ENCODE results near the gene CUL7. TPM values are rescaled to one million over a fixed set of nuclear protein-coding genes. Genes with fewer than 3 reads are reported as not detected.
"Not testable (repeated sequence)": the region's sequence is repeated elsewhere in the genome, so short reads cannot be mapped to it uniquely, and the experiment has no call there.

Gene CUL7
- total RNA-seq, 3 donors from 2014 or later: 13.2 to 15.0 (median 13.3) TPM

- no peaks in the 10 kb centered on the region for H3K9me3 Mint-ChIP-seq
- no peak overlapping the region for H3K4me3 Mint-ChIP-seq
- H3K4me1 Mint-ChIP-seq (ENCODE audit: low read depth): no peaks in the 10 kb centered on the region
- peaks cover 16% of the 10 kb centered on the region for H3K36me3 Mint-ChIP-seq (ENCODE audit: insufficient read depth)
- no peaks in the 10 kb centered on the region for H3K27me3 Mint-ChIP-seq (ENCODE audit: low read depth)
- DNase-seq (no peak), ATAC-seq (no peak)
Observed at GRCh38 chr6:43006251-43006650, 47.4 kb downstream of the CUL7 start.

DNA sequence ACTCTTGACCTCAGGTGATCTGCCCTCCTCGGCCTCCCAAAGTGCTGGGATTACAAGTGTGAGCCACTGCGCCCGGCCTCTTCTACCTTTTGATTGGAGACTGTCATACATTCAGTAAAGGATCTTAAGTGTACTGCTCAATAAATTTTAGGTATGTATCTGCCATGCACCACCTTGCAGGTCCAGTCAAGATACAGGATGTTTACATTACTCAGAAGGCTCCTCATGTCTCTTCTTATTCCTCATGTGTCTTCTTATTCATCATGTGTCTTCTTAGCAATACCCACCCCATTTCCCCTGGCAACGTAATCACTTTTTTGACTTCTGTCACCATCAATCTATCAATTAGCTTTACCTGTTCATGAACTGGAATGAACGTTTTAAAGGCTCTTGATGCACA, 47.8 kb downstream of the CUL7 start:
- ATAC-seq (no peak), DNase-seq (no peak)
- no peaks in the 10 kb centered on the region for H3K4me1 Mint-ChIP-seq (ENCODE audit: low read depth)
- H3K4me3 Mint-ChIP-seq: no peak overlapping the region
- peaks cover 14% of the 10 kb centered on the region for H3K36me3 Mint-ChIP-seq (ENCODE audit: insufficient read depth)
- H3K9me3 Mint-ChIP-seq: no peaks in the 10 kb centered on the region
- no peaks in the 10 kb centered on the region for H3K27me3 Mint-ChIP-seq (ENCODE audit: low read depth)

DNA sequence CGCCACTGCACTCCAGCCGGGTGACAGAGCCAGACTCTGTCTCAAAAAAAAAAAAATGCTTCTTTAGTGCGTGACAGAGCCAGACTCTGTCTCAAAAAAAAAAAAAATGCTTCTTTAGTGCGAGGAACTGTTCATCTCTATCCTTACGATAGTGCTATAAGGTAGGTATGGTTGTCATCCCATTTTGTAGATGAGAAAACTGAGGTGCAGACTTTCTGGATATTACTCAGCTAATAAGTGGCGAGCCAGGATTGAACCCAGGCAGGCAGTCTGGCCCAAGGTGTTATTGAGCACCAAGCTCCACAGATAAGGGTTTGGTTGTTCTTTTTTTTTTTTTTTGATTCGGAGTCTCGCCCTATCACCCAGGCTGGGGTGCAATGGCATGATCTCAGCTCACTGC, 51.8 kb downstream of the CUL7 start:
- no peaks in the 10 kb centered on the region for H3K4me1 Mint-ChIP-seq (ENCODE audit: low read depth)
- H3K27me3 Mint-ChIP-seq (ENCODE audit: low read depth): no peaks in the 10 kb centered on the region
- no peaks in the 10 kb centered on the region for H3K9me3 Mint-ChIP-seq
- ATAC-seq (no peak), DNase-seq (no peak)
- H3K4me3 Mint-ChIP-seq: no peak overlapping the region
- H3K36me3 Mint-ChIP-seq (ENCODE audit: insufficient read depth): peaks cover 6% of the 10 kb centered on the region

DNA sequence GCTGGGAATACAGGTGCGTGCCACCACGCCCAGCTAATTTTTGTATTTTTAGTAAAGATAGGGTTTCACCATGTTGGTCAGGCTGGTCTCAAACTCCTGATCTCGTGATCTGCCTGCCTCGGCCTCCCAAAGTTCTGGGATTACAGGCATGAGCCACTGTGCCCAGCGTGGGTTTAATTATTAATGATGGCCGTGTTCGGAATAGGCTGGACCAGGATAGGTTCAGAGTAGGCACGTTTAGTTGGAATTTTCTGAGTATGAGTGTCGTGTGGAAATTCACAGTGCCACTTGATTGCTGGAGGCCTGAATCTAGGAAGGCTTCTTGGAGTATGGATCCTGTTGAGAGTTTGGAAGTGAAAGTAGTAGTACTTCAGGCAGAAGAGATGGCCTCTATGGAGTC, 55.4 kb downstream of the CUL7 start:
- not testable (repeated sequence) for DNase-seq; H3K4me1 Mint-ChIP-seq (ENCODE audit: low read depth); ATAC-seq; H3K27me3 Mint-ChIP-seq (ENCODE audit: low read depth); H3K4me3 Mint-ChIP-seq; H3K36me3 Mint-ChIP-seq (ENCODE audit: insufficient read depth); H3K9me3 Mint-ChIP-seq

DNA sequence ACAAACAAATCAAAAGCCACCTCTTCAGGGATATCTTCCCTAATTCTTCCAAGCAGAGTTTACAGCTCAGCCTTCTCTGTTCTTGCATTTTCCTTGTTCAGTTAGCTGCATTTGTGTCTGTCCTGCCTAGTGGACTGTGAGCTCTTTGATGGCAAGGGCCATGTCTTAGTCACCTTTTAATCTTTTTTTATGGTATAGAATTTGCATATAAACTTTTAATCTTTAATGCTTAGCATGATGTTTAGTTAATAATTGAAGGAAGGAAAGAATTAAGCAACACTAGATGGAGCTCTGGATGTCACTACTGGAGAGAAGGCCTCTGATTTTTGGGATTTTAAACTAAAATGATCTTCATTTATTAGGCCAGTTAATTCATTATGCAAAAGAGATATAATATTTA, 57.1 kb downstream of the CUL7 start:
- Mint-ChIP-seq H3K9me3 (no peaks in the 10 kb centered on the region), H3K4me1 (ENCODE audit: low read depth) (peaks cover 2% of the 10 kb centered on the region), H3K4me3 (no peak overlapping the region), H3K36me3 (ENCODE audit: insufficient read depth) (peaks cover 6% of the 10 kb centered on the region), H3K27me3 (ENCODE audit: low read depth) (no peaks in the 10 kb centered on the region)
- DNase-seq (no peak), ATAC-seq (no peak)

GRCh38 chr6:42993445-42993844, 60.2 kb downstream of the CUL7 start:
- Mint-ChIP-seq H3K4me3 (no peak overlapping the region), H3K9me3 (no peaks in the 10 kb centered on the region), H3K27me3 (ENCODE audit: low read depth) (no peaks in the 10 kb centered on the region), H3K36me3 (ENCODE audit: insufficient read depth) (peaks cover 14% of the 10 kb centered on the region), H3K4me1 (ENCODE audit: low read depth) (peaks cover 6% of the 10 kb centered on the region)
- DNase-seq: no peak
- ATAC-seq: no peak

GRCh38 chr6:42989923-42990322, 63.7 kb downstream of the CUL7 start:
- peaks cover 39% of the 10 kb centered on the region for H3K4me1 Mint-ChIP-seq (ENCODE audit: low read depth)
- peaks cover 17% of the 10 kb centered on the region for H3K36me3 Mint-ChIP-seq (ENCODE audit: insufficient read depth)
- H3K27me3 Mint-ChIP-seq (ENCODE audit: low read depth): no peaks in the 10 kb centered on the region
- no peak for DNase-seq
- no peaks in the 10 kb centered on the region for H3K9me3 Mint-ChIP-seq
- no peak overlapping the region for H3K4me3 Mint-ChIP-seq
- no peak for ATAC-seq

DNA sequence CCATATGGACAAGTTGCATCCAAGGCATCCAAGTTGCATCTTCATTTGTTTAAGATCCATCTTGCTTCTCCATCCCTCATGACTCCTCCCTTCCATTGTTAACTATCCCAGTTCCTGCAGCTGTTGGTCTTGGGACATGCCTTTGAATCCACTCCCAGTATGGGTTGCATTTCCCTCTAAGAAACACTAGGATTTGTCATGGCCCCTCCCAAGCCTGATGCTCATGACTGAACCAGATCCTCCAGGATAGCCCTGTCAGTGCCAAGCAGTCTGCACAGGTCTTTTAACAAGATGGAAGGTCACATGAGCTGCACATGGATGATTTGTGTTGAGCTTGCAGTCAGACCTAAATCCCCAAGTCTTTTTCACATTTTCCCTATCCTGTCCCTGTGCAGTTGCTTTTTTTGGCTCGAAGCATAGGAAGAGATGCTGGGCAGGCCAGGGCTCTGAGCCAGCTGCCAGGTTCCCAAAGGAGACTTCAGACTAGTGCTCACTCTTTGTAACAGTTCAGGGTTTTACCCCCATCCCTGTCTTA, 65.1 kb downstream of the CUL7 start:
- Mint-ChIP-seq H3K36me3 (ENCODE audit: insufficient read depth) (peaks cover 17% of the 10 kb centered on the region), H3K4me1 (ENCODE audit: low read depth) (peaks cover 45% of the 10 kb centered on the region), H3K27me3 (ENCODE audit: low read depth) (no peaks in the 10 kb centered on the region), H3K9me3 (no peaks in the 10 kb centered on the region), H3K4me3 (no peak overlapping the region)
- no peak for DNase-seq
- no peak for ATAC-seq

Other genes with a start within 250 kb of the CUL7 start
- 100 to 1,000 TPM; 262 to 307 (median 280) TPM for gene RPL7L1, start 174.2 kb downstream of the CUL7 start, total RNA-seq
- not detected for gene PTCRA, start 137.8 kb downstream of the CUL7 start, total RNA-seq
- 10 to 100 TPM; 41.9 to 46.6 (median 42.4) TPM for gene CNPY3, start 124.4 kb downstream of the CUL7 start, total RNA-seq
- gene GNMT, start 93.1 kb downstream of the CUL7 start, total RNA-seq: under 1 TPM; 0.20 to 0.71 (median 0.69) TPM
- 10 to 100 TPM in 2 of 3 donors, 1 to 10 TPM in 1; 4.2 to 13.2 (median 10.9) TPM for gene PEX6, start 74.7 kb downstream of the CUL7 start, total RNA-seq
- gene PPP2R5D, start 69.3 kb downstream of the CUL7 start, total RNA-seq: 10 to 100 TPM; 32.8 to 37.0 (median 32.9) TPM
- gene MEA1, start 39.9 kb downstream of the CUL7 start, total RNA-seq: 10 to 100 TPM; 95.7 to 98.6 (median 96.8) TPM
- gene KLHDC3, start 39.6 kb downstream of the CUL7 start, total RNA-seq: 10 to 100 TPM; 51.9 to 55.8 (median 52.2) TPM
- gene RRP36, start 32.2 kb downstream of the CUL7 start, total RNA-seq: 100 to 1,000 TPM in 2 of 3 donors, 10 to 100 TPM in 1; 98.1 to 103 (median 100) TPM
- 100 to 1,000 TPM in 2 of 3 donors, 10 to 100 TPM in 1; 93.3 to 120 (median 115) TPM for gene MRPL2, start 5.6 kb upstream of the CUL7 start, total RNA-seq
- 1 to 10 TPM; 5.4 to 9.1 (median 7.4) TPM for gene KLC4, start 5.8 kb upstream of the CUL7 start, total RNA-seq
- 1 to 10 TPM; 1.3 to 4.3 (median 1.9) TPM for gene PTK7, start 22.5 kb upstream of the CUL7 start, total RNA-seq
- gene SRF, start 117.4 kb upstream of the CUL7 start, total RNA-seq: 10 to 100 TPM; 72.0 to 80.1 (median 72.8) TPM
- gene CUL9, start 128.3 kb upstream of the CUL7 start, total RNA-seq: 10 to 100 TPM; 29.5 to 32.3 (median 30.4) TPM
- gene DNPH1, start 175.6 kb upstream of the CUL7 start, total RNA-seq: 10 to 100 TPM; 27.5 to 52.1 (median 51.0) TPM
- under 1 TPM; 0.20 to 0.38 (median 0.21) TPM for gene TTBK1, start 189.6 kb upstream of the CUL7 start, total RNA-seq
- not detected for gene SLC22A7, start 244.4 kb upstream of the CUL7 start, total RNA-seq

All from activated T-cell treated with anti-CD3 and anti-CD28 coated beads, Interleukin-2, amount 50 U/mL, for 4 hours (primary cell).